Body of pancreas (tissue), 4 donors: ENCODE results near the gene MALAT1.

Experiments used
- CTCF ChIP-seq, 7 experiments: fragments of 450-650 bp in 4 of 7; fragments of 200-600 bp in 3 of 7; sonication (generic) in 3 of 7; IDR thresholded peaks; one replicate each; pipeline ENCODE4 v1.5.1; 2016 to 2019; ENCODE audit warnings: antibody characterized with exemption in 7 of 7
- POLR2A ChIP-seq, 3 donors: fragments of 450-650 bp; IDR thresholded peaks; one replicate each; pipeline ENCODE4 v1.6.1; 2016; ENCODE audit warnings: antibody characterized with exemption in 3 of 3, mild to moderate bottlenecking in 2 of 3

GRCh38 chr11:65477149-65477965 is 21.5 kb upstream of the MALAT1 start:
- TF ChIP-seq CTCF (IDR thresholded peaks at IDR 0.05) = peak in 1 of 7 experiments; percentile 16
- TF ChIP-seq POLR2A (IDR thresholded peaks at IDR 0.05) = peak; percentile 96 to 98 (median 97)
